Astrocyte (in vitro differentiated cells and primary cell): Measurements from ENCODE around the gene RASIP1. TPM values are rescaled to one million over a fixed set of nuclear protein-coding genes. Genes with fewer than 3 reads are reported as not detected.

Experiments used
- DNase-seq: peaks from one replicate; pipeline ENCODE4 v3.0.0-alpha.2; 2010; ENCODE audit warnings: low read depth
- FAIRE-seq: peaks from 2 replicates; lab custom pipeline; 2011; peaks lifted over from hg19 to GRCh38; lab: Jason Lieb, UNC
- H2AFZ ChIP-seq: 2 replicates; pipeline ENCODE4 v1.6.0; 2012; ENCODE audit warnings: low read depth, low read length, inconsistent platforms
- H3K27ac ChIP-seq: 2 replicates; pipeline ENCODE4 v1.5.1; 2011; ENCODE audit warnings: low read depth, low read length, inconsistent platforms
- H3K27me3 ChIP-seq: 2 replicates; pipeline ENCODE4 v1.6.0; 2011; ENCODE audit warnings: low read length, inconsistent platforms; ENCODE audit not compliant: insufficient read depth
- H3K36me3 ChIP-seq: 2 replicates; pipeline ENCODE4 v1.5.1; 2011; ENCODE audit warnings: low read length, inconsistent platforms; ENCODE audit not compliant: insufficient read depth
- H3K4me1 ChIP-seq: 2 replicates; pipeline ENCODE4 v1.5.1; 2011; ENCODE audit warnings: low read length, inconsistent platforms; ENCODE audit not compliant: insufficient read depth
- H3K4me2 ChIP-seq: 2 replicates; pipeline ENCODE4 v1.6.0; 2012; ENCODE audit warnings: low read length, inconsistent platforms
- H3K4me3 ChIP-seq: 2 replicates; pipeline ENCODE4 v1.5.1; 2011; ENCODE audit warnings: low read depth, mild to moderate bottlenecking, low read length, inconsistent platforms; ENCODE audit not compliant: insufficient read depth
- H3K79me2 ChIP-seq: 2 replicates; pipeline ENCODE4 v1.6.0; 2012; ENCODE audit warnings: mild to moderate bottlenecking, low read length, inconsistent platforms; ENCODE audit not compliant: insufficient read depth
- H3K9ac ChIP-seq: 2 replicates; pipeline ENCODE4 v1.6.0; 2012; ENCODE audit warnings: mild to moderate bottlenecking, low read length, inconsistent platforms
- H3K9me3 ChIP-seq: 2 replicates; pipeline ENCODE4 v1.5.1; 2012; ENCODE audit warnings: low read depth, mild to moderate bottlenecking, low read length, inconsistent platforms; ENCODE audit not compliant: insufficient read depth
- H4K20me1 ChIP-seq: 2 replicates; pipeline ENCODE4 v1.6.0; 2012; ENCODE audit warnings: low read length, inconsistent platforms; ENCODE audit not compliant: insufficient read depth
- H3K27ac Mint-ChIP-seq: one replicate; pipeline ENCODE4 v1.8.0; 2021; ENCODE audit warnings: mild to moderate bottlenecking, mixed read lengths; ENCODE audit not compliant: unreplicated experiment
- H3K27me3 Mint-ChIP-seq: one replicate; pipeline ENCODE4 v1.8.0; 2021; ENCODE audit warnings: low read depth, mixed read lengths; ENCODE audit not compliant: unreplicated experiment
- H3K36me3 Mint-ChIP-seq: one replicate; pipeline ENCODE4 v1.8.0; 2021; ENCODE audit warnings: low read depth, mixed read lengths; ENCODE audit not compliant: unreplicated experiment
- H3K4me1 Mint-ChIP-seq: one replicate; pipeline ENCODE4 v1.8.0; 2021; ENCODE audit warnings: low read depth, mixed read lengths; ENCODE audit not compliant: unreplicated experiment
- H3K4me3 Mint-ChIP-seq: one replicate; pipeline ENCODE4 v1.8.0; 2021; ENCODE audit warnings: mild to moderate bottlenecking, moderate library complexity, mixed read lengths; ENCODE audit not compliant: unreplicated experiment
- H3K9me3 Mint-ChIP-seq: one replicate; pipeline ENCODE4 v1.8.0; 2021; ENCODE audit warnings: mild to moderate bottlenecking, mixed read lengths; ENCODE audit not compliant: unreplicated experiment
- EZH2 ChIP-seq: IDR thresholded peaks from 2 replicates; pipeline ENCODE4 v1.6.1; 2012; ENCODE audit warnings: mild to moderate bottlenecking, low read length, inconsistent platforms; ENCODE audit not compliant: insufficient read depth
- total RNA-seq: library from RNA; stranded (reverse); gene quantifications from 2 replicates; pipeline ENCODE4 v1.2.1, GENCODE V29; 2021
- TF ChIP-seq, protein P1 (sequence below): IDR thresholded peaks from 2 replicates; pipeline ENCODE4 v1.5.1; 2011; ENCODE audit warnings: low read depth, mild to moderate bottlenecking, inconsistent platforms, low read length, moderate library complexity; ENCODE audit not compliant: insufficient read depth

RASIP1 gene
- total RNA-seq, 1 donor from 2014 or later: 0.68 TPM

GRCh38 chr19:48746738-48747575, 6.5 kb upstream of the RASIP1 start, which contains the start of gene IZUMO1:
TSS of gene IZUMO1 (minus strand) at chr19:48746909. CDS start at chr19:48745859, 1,050 bp downstream.
- H3K4me3 Mint-ChIP-seq: peak within 1 kb of the TSS; percentile 70
- Histone ChIP-seq H3K79me2 (no peaks in the 10 kb centered on the region), H3K4me1 (peaks cover 5% of the 10 kb centered on the region), H3K27me3 (peaks cover 3% of the 10 kb centered on the region), H2AFZ (peak within 1 kb of the TSS; percentile 93), H3K4me2 (peak within 1 kb of the TSS; percentile 94), H3K4me3 (peak within 1 kb of the TSS; percentile 69), H4K20me1 (no peaks in the 10 kb centered on the region), H3K27ac (peak within 1 kb of the TSS; percentile 89), H3K9ac (peak within 1 kb of the TSS; percentile 86), H3K36me3 (no peaks in the 10 kb centered on the region), H3K9me3 (no peaks in the 10 kb centered on the region)
- FAIRE-seq (no peak), DNase-seq (peak; percentile 81)
- H3K4me1 Mint-ChIP-seq: no peaks in the 10 kb centered on the region
- peaks cover 10% of the 10 kb centered on the region for H3K27me3 Mint-ChIP-seq
- no peak for TF ChIP-seq EZH2
- TF ChIP-seq, protein P1, sequence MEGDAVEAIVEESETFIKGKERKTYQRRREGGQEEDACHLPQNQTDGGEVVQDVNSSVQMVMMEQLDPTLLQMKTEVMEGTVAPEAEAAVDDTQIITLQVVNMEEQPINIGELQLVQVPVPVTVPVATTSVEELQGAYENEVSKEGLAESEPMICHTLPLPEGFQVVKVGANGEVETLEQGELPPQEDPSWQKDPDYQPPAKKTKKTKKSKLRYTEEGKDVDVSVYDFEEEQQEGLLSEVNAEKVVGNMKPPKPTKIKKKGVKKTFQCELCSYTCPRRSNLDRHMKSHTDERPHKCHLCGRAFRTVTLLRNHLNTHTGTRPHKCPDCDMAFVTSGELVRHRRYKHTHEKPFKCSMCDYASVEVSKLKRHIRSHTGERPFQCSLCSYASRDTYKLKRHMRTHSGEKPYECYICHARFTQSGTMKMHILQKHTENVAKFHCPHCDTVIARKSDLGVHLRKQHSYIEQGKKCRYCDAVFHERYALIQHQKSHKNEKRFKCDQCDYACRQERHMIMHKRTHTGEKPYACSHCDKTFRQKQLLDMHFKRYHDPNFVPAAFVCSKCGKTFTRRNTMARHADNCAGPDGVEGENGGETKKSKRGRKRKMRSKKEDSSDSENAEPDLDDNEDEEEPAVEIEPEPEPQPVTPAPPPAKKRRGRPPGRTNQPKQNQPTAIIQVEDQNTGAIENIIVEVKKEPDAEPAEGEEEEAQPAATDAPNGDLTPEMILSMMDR: no peak
- peaks cover 2% of the 10 kb centered on the region for H3K9me3 Mint-ChIP-seq
- peak within 1 kb of the TSS; percentile 75 for H3K27ac Mint-ChIP-seq
- no peaks in the 10 kb centered on the region for H3K36me3 Mint-ChIP-seq

DNA sequence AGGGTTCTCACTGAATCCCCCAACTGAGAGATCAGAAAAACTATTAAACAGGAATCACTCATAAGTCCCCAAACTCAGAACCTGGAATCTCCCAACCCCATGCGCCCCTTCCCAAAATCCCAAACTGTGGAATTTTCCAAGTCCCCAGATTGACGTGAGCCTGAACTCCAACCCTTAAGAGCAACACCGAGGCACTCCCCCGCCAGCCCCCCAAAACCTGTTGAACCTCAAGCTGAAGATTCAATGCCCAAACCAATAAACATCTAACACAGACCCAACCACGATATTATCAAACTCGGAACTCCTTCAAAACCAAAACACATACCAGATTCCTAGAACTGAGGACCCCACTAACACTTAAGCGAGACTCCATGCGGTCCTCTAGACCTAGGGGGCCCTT, 5.7 kb upstream of the RASIP1 start:
- Histone ChIP-seq H3K4me3 (peak overlapping the region; percentile 69), H3K9me3 (no peaks in the 10 kb centered on the region), H3K27ac (peak overlapping the region; percentile 89), H3K4me2 (peak overlapping the region; percentile 94), H4K20me1 (no peaks in the 10 kb centered on the region), H2AFZ (peak overlapping the region; percentile 93), H3K9ac (peak overlapping the region; percentile 86), H3K36me3 (no peaks in the 10 kb centered on the region), H3K4me1 (peaks cover 5% of the 10 kb centered on the region), H3K27me3 (peaks cover 3% of the 10 kb centered on the region), H3K79me2 (no peaks in the 10 kb centered on the region)
- TF ChIP-seq, protein P1: no peak
- no peak for TF ChIP-seq EZH2
- peaks cover 10% of the 10 kb centered on the region for H3K27me3 Mint-ChIP-seq
- no peak overlapping the region for H3K4me3 Mint-ChIP-seq
- peaks cover 4% of the 10 kb centered on the region for H3K9me3 Mint-ChIP-seq
- no peaks in the 10 kb centered on the region for H3K36me3 Mint-ChIP-seq
- no peak overlapping the region for H3K27ac Mint-ChIP-seq
- DNase-seq (no peak), FAIRE-seq (no peak)
- no peaks in the 10 kb centered on the region for H3K4me1 Mint-ChIP-seq
